Trophoblast cell (in vitro differentiated cells and primary cell): ENCODE measurements around the gene KCNK6.

ENCODE experiments used
- DNase-seq, 2 donors: peaks; one replicate each; pipeline ENCODE4 v3.0.0-alpha.2; 2016
- H2AFZ ChIP-seq: 2 replicates; pipeline ENCODE4 v1.6.1; 2013; ENCODE audit warnings: low read length, moderate library complexity, mild to moderate bottlenecking; ENCODE audit not compliant: insufficient read depth, poor library complexity
- H2AK5ac ChIP-seq: 2 replicates; pipeline ENCODE4 v1.6.1; 2013; ENCODE audit warnings: mild to moderate bottlenecking, low read length
- H2BK120ac ChIP-seq: 2 replicates; pipeline ENCODE4 v1.6.1; 2013; ENCODE audit warnings: low read length, mild to moderate bottlenecking, moderate library complexity; ENCODE audit not compliant: insufficient read depth, poor library complexity
- H2BK12ac ChIP-seq: 2 replicates; pipeline ENCODE4 v1.6.1; 2013; ENCODE audit warnings: mild to moderate bottlenecking, low read length, moderate library complexity
- H2BK5ac ChIP-seq: 2 replicates; pipeline ENCODE4 v1.6.1; 2013; ENCODE audit warnings: low read length, low read depth, moderate library complexity, mild to moderate bottlenecking; ENCODE audit not compliant: poor library complexity
- H3K14ac ChIP-seq: 2 replicates; pipeline ENCODE4 v1.6.1; 2013; ENCODE audit warnings: mild to moderate bottlenecking, low read length
- H3K18ac ChIP-seq: 2 replicates; pipeline ENCODE4 v1.6.1; 2013; ENCODE audit warnings: mild to moderate bottlenecking, low read length
- H3K23ac ChIP-seq: 2 replicates; pipeline ENCODE4 v1.6.1; 2013; ENCODE audit warnings: low read length
- H3K27ac ChIP-seq: 2 replicates; pipeline ENCODE4 v1.5.1; 2013; ENCODE audit warnings: low read depth, mild to moderate bottlenecking, inconsistent platforms, low read length, moderate library complexity
- H3K27me3 ChIP-seq: 2 replicates; pipeline ENCODE4 v1.6.1; 2013; ENCODE audit warnings: inconsistent platforms, mild to moderate bottlenecking, low read length, moderate library complexity; ENCODE audit not compliant: insufficient read depth
- H3K36me3 ChIP-seq, 2 experiments: 1 replicate in 1 of 2; 2 replicates in 1 of 2; pipeline ENCODE4 v1.6.1; 2013; ENCODE audit warnings: low read length in 2 of 2, mild to moderate bottlenecking in 2 of 2, moderate library complexity in 1 of 2; ENCODE audit not compliant: insufficient read depth in 2 of 2, control insufficient read depth in 1 of 2
- H3K4ac ChIP-seq: 2 replicates; pipeline ENCODE4 v1.6.1; 2013; ENCODE audit warnings: low read depth, mild to moderate bottlenecking, low read length, moderate library complexity
- H3K4me1 ChIP-seq, 2 experiments: 1 replicate in 1 of 2; 2 replicates in 1 of 2; pipeline ENCODE4 v1.6.1; 2013; ENCODE audit warnings: low read length in 2 of 2, mild to moderate bottlenecking in 2 of 2, moderate library complexity in 1 of 2; ENCODE audit not compliant: insufficient read depth in 2 of 2, control insufficient read depth in 1 of 2
- H3K4me2 ChIP-seq: 2 replicates; pipeline ENCODE4 v1.6.1; 2013; ENCODE audit warnings: inconsistent platforms, mild to moderate bottlenecking, low read length, moderate library complexity
- H3K4me3 ChIP-seq: 2 replicates; pipeline ENCODE4 v1.5.1; 2013; ENCODE audit warnings: mild to moderate bottlenecking, low read depth, low read length, inconsistent platforms
- H3K79me1 ChIP-seq: one replicate; pipeline ENCODE4 v1.6.1; 2013; ENCODE audit warnings: low read length
- H3K79me2 ChIP-seq: 2 replicates; pipeline ENCODE4 v1.6.1; 2013; ENCODE audit warnings: low read length, mild to moderate bottlenecking; ENCODE audit not compliant: control insufficient read depth, insufficient read depth, poor library complexity
- H3K9ac ChIP-seq: 2 replicates; pipeline ENCODE4 v1.6.1; 2013; ENCODE audit warnings: mild to moderate bottlenecking, low read length
- H3K9me3 ChIP-seq: 2 replicates; pipeline ENCODE4 v1.6.1; 2013; ENCODE audit warnings: low read depth, mild to moderate bottlenecking, control low read depth, inconsistent platforms, low read length; ENCODE audit not compliant: insufficient read depth
- H4K12ac ChIP-seq: 2 replicates; pipeline ENCODE4 v1.6.1; 2013; ENCODE audit warnings: low read depth, mild to moderate bottlenecking, low read length, moderate library complexity
- H4K8ac ChIP-seq: 2 replicates; pipeline ENCODE4 v1.6.1; 2013; ENCODE audit warnings: low read depth, mild to moderate bottlenecking, low read length, moderate library complexity
- H4K91ac ChIP-seq: one replicate; pipeline ENCODE4 v1.6.1; 2013; ENCODE audit warnings: low read depth, mild to moderate bottlenecking, low read length, moderate library complexity
- WGBS: extraction: QIAGEN DNeasy Blood & Tissue Kit; methylation state at CpG from one replicate; pipeline ENCODE4 v1.1.7; 2013; ENCODE audit warnings: missing lambda C conversion rate; ENCODE audit not compliant: insufficient read length, insufficient coverage; ENCODE audit errors: extremely low coverage; 5-methylcytosine and 5-hydroxymethylcytosine counted together

The KCNK6 gene

DNA sequence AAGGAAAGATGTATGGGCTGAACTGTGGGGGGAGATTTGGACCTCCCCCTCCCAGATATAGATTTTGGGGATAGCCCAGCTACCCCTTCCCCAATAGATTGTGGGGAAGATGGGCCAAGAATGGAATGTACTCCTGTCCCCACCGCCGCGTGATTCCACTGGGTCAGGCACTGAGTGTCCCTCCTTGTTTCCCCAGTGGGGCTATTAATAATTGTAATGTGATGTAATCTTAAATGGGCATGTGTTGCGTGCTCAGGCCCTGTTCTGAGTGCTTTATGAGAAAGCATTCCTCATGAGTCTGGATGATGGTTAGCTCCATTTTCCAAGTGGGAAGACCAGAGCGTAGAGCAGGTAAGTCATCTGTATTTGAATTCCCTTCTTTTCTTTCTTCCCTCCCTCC, 56.1 kb downstream of the KCNK6 start:
- Histone ChIP-seq H3K23ac (no peak overlapping the region), H2BK5ac (peak overlapping the region; percentile 16), H3K27ac (no peak overlapping the region), H2AFZ (no peak overlapping the region), H4K91ac (peak overlapping the region; percentile 90), H3K9ac (peak overlapping the region; percentile 92), H3K9me3 (no peaks in the 10 kb centered on the region), H2BK12ac (no peak overlapping the region), H2AK5ac (no peak overlapping the region), H3K4me2 (peak overlapping the region; percentile 73), H2BK120ac (no peak overlapping the region), H3K4me1 (peaks cover 6 to 15% of the 10 kb centered on the region in 2 experiments), H3K14ac (no peak overlapping the region), H4K8ac (no peak overlapping the region), H3K4me3 (no peak overlapping the region), H3K18ac (no peak overlapping the region), H3K79me1 (peaks cover 8% of the 10 kb centered on the region), H3K27me3 (no peaks in the 10 kb centered on the region), H4K12ac (no peak overlapping the region), H3K79me2 (peaks cover 12% of the 10 kb centered on the region), H3K4ac (peak overlapping the region; percentile 66), H3K36me3 (peaks cover 25% of the 10 kb centered on the region in 2 experiments)
- no peak for DNase-seq
- no CpG with 5 or more reads among the region's 5 CpGs for WGBS

DNA sequence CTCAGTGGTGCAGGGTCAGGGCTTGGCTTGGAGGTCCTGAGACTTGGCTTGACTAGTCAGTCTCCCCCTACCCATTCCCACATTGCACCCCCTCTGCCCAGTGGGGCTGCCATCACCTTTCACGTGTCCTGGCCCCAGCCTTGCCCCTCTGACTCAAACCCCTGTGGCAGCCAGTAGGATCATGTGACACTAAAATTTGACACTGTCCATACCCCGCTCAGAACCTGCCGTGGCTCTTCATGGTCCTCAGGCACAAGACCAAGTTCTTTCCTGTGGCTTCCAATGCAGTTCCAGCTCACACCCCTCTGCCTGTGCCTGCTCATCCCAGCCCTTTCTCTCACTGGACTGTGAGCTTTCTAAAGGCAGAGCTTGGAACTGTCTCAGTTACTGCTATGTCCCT, 56.9 kb downstream of the KCNK6 start:
- Histone ChIP-seq H3K23ac (no peak overlapping the region), H3K14ac (no peak overlapping the region), H4K91ac (no peak overlapping the region), H3K9ac (no peak overlapping the region), H3K18ac (peak overlapping the region; percentile 20), H3K79me1 (peaks cover 8% of the 10 kb centered on the region), H3K9me3 (no peaks in the 10 kb centered on the region), H3K4me3 (no peak overlapping the region), H3K27ac (no peak overlapping the region), H4K8ac (no peak overlapping the region), H2BK120ac (no peak overlapping the region), H4K12ac (peak overlapping the region; percentile 6), H3K4me2 (no peak overlapping the region), H3K27me3 (no peaks in the 10 kb centered on the region), H2BK5ac (no peak overlapping the region), H3K4ac (peak overlapping the region; percentile 35), H3K4me1 (peaks cover 6 to 15% of the 10 kb centered on the region in 2 experiments), H3K79me2 (peaks cover 12% of the 10 kb centered on the region), H2AK5ac (no peak overlapping the region), H2BK12ac (no peak overlapping the region), H2AFZ (no peak overlapping the region), H3K36me3 (peaks cover 33 to 34% of the 10 kb centered on the region in 2 experiments)
- WGBS: no CpG with 5 or more reads among the region's 3 CpGs
- DNase-seq: no peak

DNA sequence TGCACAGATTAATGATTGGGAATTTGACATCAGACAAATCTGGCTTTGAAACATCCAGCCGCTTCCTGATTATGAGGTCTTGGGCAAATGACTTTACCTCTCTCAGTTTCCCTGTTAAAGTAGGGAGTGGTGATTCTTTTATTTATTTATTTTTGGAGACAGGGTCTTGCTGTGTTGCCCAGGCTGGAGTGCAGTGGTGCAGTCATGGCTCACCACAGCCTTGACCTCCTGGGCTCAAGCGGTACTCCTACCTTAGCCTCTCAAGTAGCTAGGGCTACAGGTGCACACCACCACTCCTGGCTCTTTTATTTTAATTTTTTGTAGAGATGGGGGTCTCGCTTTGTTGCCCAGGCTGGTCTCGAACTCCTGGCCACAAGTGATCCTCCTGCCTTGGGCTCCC, 57.4 kb downstream of the KCNK6 start:
- no peak overlapping the region for H3K27ac ChIP-seq
- H2BK12ac ChIP-seq: no peak overlapping the region
- H3K4me2 ChIP-seq: no peak overlapping the region
- H3K79me1 ChIP-seq: peaks cover 8% of the 10 kb centered on the region
- no peak overlapping the region for H3K23ac ChIP-seq
- H4K91ac ChIP-seq: no peak overlapping the region
- no peak for DNase-seq
- H3K4ac ChIP-seq: peak overlapping the region; percentile 35
- H2AK5ac ChIP-seq: no peak overlapping the region
- no peak overlapping the region for H2BK120ac ChIP-seq
- peaks cover 12% of the 10 kb centered on the region for H3K79me2 ChIP-seq
- H3K4me3 ChIP-seq: no peak overlapping the region
- no peaks in the 10 kb centered on the region for H3K27me3 ChIP-seq
- H4K8ac ChIP-seq: no peak overlapping the region
- H4K12ac ChIP-seq: no peak overlapping the region
- no peak overlapping the region for H2AFZ ChIP-seq
- H3K36me3 ChIP-seq: peaks cover 38% of the 10 kb centered on the region in 2 experiments
- H2BK5ac ChIP-seq: no peak overlapping the region
- no peak overlapping the region for H3K18ac ChIP-seq
- H3K14ac ChIP-seq: no peak overlapping the region
- H3K9ac ChIP-seq: no peak overlapping the region
- WGBS: no CpG with 5 or more reads among the region's 4 CpGs
- peaks cover 6 to 15% of the 10 kb centered on the region in 2 experiments for H3K4me1 ChIP-seq
- no peaks in the 10 kb centered on the region for H3K9me3 ChIP-seq

DNA sequence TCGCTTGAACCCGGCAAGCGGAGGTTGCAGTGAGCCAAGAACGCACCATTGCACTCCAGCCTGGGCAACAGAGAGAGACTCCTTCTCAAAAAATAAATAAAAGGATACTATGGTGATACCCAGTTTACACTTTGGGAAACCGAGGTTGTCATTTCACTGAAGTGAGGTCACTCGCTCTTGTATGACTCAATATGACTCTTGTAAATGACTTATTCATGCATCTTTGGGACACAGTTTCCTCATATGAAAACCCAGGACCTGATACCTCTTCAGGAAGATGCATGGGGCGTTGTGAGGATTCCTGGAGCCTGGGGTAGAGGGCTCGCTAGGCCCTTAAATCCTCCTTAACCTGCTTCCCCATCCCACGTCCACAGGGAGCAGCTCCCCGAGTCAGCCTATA, 59.2 kb downstream of the KCNK6 start:
- H2AFZ ChIP-seq: no peak overlapping the region
- H3K4me1 ChIP-seq: peaks cover 6 to 17% of the 10 kb centered on the region in 2 experiments
- WGBS: no CpG with 5 or more reads among the region's 10 CpGs
- H3K36me3 ChIP-seq: peaks cover 53 to 54% of the 10 kb centered on the region in 2 experiments
- H2BK120ac ChIP-seq: no peak overlapping the region
- no peak for DNase-seq
- H3K27ac ChIP-seq: no peak overlapping the region
- H3K18ac ChIP-seq: no peak overlapping the region
- H3K4me3 ChIP-seq: no peak overlapping the region
- H3K23ac ChIP-seq: no peak overlapping the region
- H3K79me1 ChIP-seq: peaks cover 8% of the 10 kb centered on the region
- H3K27me3 ChIP-seq: no peaks in the 10 kb centered on the region
- no peak overlapping the region for H4K12ac ChIP-seq
- no peak overlapping the region for H4K8ac ChIP-seq
- H2AK5ac ChIP-seq: no peak overlapping the region
- no peak overlapping the region for H3K4me2 ChIP-seq
- no peak overlapping the region for H2BK5ac ChIP-seq
- no peak overlapping the region for H3K14ac ChIP-seq
- H3K4ac ChIP-seq: no peak overlapping the region
- H3K9ac ChIP-seq: no peak overlapping the region
- no peak overlapping the region for H2BK12ac ChIP-seq
- H4K91ac ChIP-seq: no peak overlapping the region
- H3K9me3 ChIP-seq: no peaks in the 10 kb centered on the region
- H3K79me2 ChIP-seq: peaks cover 12% of the 10 kb centered on the region
